ENCODE data around the gene SCUBE1.

SCUBE1 gene

DNA sequence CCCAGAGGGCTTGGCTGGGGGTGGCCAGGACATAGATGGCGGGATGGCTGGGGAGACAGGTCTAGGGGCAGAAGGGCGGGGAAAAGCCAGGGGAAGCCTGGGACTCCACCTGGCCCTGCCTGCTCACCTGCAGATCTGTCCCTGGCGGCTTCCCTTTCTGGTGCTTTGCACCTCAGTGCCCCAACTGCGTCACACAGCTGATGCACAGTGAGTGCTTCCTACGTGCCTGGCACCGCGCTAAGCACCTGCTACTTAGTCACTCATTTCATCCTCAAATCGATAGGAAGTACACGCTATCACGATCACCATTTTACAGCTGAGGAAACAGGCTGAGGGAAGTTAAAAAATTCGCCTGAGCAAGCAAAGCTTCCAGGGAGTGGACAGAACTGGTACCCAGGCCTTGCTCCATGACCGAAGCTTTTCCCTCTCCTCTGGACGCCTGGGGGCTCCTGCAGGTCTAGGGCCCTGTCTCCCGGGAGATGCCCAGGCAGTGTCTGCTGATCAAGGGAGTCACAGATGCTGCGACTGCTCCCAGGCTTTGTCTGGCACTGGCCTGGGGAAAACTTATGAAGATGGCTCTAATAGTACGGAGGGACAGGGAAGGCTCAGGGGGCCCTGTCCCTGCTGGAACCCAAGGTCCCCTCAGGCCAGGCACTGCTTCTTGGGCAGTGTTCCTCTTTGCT, 93.2 kb downstream of the SCUBE1 start:
- TF ChIP-seq EP300 (IDR thresholded peaks at IDR 0.05; ENCODE audit: borderline replicate concordance), result no peak
- no peak for TF ChIP-seq CREB1 (IDR thresholded peaks at IDR 0.05; ENCODE audit: low read depth)
- no peak for TF ChIP-seq NFIC (IDR thresholded peaks at IDR 0.05)
- TF ChIP-seq, protein P1, sequence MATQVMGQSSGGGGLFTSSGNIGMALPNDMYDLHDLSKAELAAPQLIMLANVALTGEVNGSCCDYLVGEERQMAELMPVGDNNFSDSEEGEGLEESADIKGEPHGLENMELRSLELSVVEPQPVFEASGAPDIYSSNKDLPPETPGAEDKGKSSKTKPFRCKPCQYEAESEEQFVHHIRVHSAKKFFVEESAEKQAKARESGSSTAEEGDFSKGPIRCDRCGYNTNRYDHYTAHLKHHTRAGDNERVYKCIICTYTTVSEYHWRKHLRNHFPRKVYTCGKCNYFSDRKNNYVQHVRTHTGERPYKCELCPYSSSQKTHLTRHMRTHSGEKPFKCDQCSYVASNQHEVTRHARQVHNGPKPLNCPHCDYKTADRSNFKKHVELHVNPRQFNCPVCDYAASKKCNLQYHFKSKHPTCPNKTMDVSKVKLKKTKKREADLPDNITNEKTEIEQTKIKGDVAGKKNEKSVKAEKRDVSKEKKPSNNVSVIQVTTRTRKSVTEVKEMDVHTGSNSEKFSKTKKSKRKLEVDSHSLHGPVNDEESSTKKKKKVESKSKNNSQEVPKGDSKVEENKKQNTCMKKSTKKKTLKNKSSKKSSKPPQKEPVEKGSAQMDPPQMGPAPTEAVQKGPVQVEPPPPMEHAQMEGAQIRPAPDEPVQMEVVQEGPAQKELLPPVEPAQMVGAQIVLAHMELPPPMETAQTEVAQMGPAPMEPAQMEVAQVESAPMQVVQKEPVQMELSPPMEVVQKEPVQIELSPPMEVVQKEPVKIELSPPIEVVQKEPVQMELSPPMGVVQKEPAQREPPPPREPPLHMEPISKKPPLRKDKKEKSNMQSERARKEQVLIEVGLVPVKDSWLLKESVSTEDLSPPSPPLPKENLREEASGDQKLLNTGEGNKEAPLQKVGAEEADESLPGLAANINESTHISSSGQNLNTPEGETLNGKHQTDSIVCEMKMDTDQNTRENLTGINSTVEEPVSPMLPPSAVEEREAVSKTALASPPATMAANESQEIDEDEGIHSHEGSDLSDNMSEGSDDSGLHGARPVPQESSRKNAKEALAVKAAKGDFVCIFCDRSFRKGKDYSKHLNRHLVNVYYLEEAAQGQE (IDR thresholded peaks at IDR 0.05; ENCODE audit: low read depth), result no peak
- TF ChIP-seq TAF1 (IDR thresholded peaks at IDR 0.05; ENCODE audit: low read depth), result no peak
- TF ChIP-seq, protein P2, sequence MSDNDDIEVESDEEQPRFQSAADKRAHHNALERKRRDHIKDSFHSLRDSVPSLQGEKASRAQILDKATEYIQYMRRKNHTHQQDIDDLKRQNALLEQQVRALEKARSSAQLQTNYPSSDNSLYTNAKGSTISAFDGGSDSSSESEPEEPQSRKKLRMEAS (IDR thresholded peaks at IDR 0.05), result no peak
- TF ChIP-seq ZBTB7A (IDR thresholded peaks at IDR 0.05; ENCODE audit: low read depth), result no peak
- TF ChIP-seq TCF12 (IDR thresholded peaks at IDR 0.05; ENCODE audit: low read depth), result no peak

DNA sequence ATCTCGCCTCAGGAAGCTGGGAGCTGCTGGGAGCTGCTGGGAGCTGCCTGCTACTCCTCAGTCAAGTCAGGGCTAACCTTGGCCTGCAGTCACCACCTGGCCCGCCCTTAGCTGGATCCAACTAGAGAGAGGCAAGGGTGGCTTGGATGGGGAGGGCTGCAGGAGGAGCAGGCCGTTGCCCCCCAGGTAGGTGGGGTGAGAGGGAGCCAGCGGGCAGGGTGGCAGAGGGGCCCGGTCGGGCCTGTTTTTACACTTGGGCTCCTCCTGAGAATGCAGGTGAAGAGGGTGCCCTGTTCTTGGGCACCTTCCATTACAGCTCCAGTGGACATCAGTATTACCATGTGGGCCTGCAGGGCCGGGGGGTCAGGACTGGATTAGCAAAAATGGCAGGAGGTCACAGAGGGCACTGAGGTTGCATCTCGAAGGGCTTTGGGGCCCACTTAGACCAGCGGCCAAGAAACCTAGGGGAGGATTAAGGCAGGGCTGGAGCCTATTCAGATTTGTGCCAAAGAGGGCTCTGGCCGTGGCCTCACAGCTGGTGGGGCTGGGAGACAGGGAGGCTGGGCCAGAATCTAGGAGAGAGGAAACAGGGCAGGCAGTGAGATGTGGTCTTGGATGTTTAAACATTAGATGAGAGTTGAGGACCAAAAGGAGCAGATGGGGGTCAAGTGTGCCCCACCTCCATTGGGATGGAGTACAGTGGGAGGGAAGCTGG, 95.5 kb downstream of the SCUBE1 start:
- TF ChIP-seq RAD21 (IDR thresholded peaks at IDR 0.05; ENCODE audit: low read depth) (no peak), ZBTB7A (IDR thresholded peaks at IDR 0.05; ENCODE audit: low read depth) (no peak), TEAD4 (IDR thresholded peaks at IDR 0.05) (no peak), TAF1 (IDR thresholded peaks at IDR 0.05; ENCODE audit: low read depth) (no peak), EP300 (IDR thresholded peaks at IDR 0.05; ENCODE audit: borderline replicate concordance) (no peak), YY1 (IDR thresholded peaks at IDR 0.05; ENCODE audit: low read depth) (no peak), FOXM1 (IDR thresholded peaks at IDR 0.05; ENCODE audit: borderline replicate concordance, low read depth) (no peak), CEBPB (IDR thresholded peaks at IDR 0.05) (no peak), NFIC (IDR thresholded peaks at IDR 0.05) (no peak), CREB1 (IDR thresholded peaks at IDR 0.05; ENCODE audit: low read depth) (no peak), EGR1 (IDR thresholded peaks at IDR 0.05) (no peak)
- TF ChIP-seq, protein P2 (IDR thresholded peaks at IDR 0.05), result no peak
- TF ChIP-seq, protein P1 (IDR thresholded peaks at IDR 0.05; ENCODE audit: low read depth), result no peak
- TF ChIP-seq, protein P3, sequence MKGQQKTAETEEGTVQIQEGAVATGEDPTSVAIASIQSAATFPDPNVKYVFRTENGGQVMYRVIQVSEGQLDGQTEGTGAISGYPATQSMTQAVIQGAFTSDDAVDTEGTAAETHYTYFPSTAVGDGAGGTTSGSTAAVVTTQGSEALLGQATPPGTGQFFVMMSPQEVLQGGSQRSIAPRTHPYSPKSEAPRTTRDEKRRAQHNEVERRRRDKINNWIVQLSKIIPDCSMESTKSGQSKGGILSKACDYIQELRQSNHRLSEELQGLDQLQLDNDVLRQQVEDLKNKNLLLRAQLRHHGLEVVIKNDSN (IDR thresholded peaks at IDR 0.05), result no peak

DNA sequence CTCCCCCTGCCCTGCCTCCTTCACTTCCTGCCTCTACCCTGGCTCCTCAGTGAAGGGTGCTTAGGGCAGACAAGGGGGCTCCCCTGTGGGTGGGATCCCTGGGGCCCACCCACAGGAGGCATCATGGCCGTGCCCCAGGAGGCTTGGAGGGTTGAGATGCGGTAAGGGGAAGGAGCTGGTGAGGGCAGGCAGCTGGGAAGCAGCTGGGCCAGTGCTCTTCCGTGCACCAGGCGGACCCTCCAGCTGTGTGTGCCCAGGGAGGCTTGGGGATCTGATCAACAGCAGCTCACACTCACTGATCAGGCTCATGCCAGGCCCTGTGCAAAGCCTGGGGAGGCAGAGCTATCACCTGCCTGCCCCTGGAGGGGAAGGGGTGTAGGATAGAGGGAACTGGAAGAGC, 97.0 kb downstream of the SCUBE1 start:
- TF ChIP-seq CEBPB (IDR thresholded peaks at IDR 0.05) (no peak), TEAD4 (IDR thresholded peaks at IDR 0.05) (no peak), EP300 (IDR thresholded peaks at IDR 0.05; ENCODE audit: borderline replicate concordance) (no peak), FOXM1 (IDR thresholded peaks at IDR 0.05; ENCODE audit: borderline replicate concordance, low read depth) (no peak), EGR1 (IDR thresholded peaks at IDR 0.05) (no peak), TAF1 (IDR thresholded peaks at IDR 0.05; ENCODE audit: low read depth) (no peak), TCF12 (IDR thresholded peaks at IDR 0.05; ENCODE audit: low read depth) (no peak), RAD21 (IDR thresholded peaks at IDR 0.05; ENCODE audit: low read depth) (no peak), ZBTB7A (IDR thresholded peaks at IDR 0.05; ENCODE audit: low read depth) (no peak), CREB1 (IDR thresholded peaks at IDR 0.05; ENCODE audit: low read depth) (no peak), YY1 (IDR thresholded peaks at IDR 0.05; ENCODE audit: low read depth) (no peak), NFIC (IDR thresholded peaks at IDR 0.05) (no peak)
- TF ChIP-seq, protein P3 (IDR thresholded peaks at IDR 0.05), result no peak
- TF ChIP-seq, protein P2 (IDR thresholded peaks at IDR 0.05), result no peak
- TF ChIP-seq, protein P1 (IDR thresholded peaks at IDR 0.05; ENCODE audit: low read depth), result no peak
